HG03280 (cell line): Measurements from ENCODE around the gene SPIN1.

ENCODE experiments used
- ATAC-seq: cut with Tn5 transposase; IDR thresholded peaks from one replicate; pipeline ENCODE4 v1.9.1; 2021; ENCODE audit warnings: mild to moderate bottlenecking, moderate library complexity; ENCODE audit not compliant: unreplicated experiment

The SPIN1 gene

DNA sequence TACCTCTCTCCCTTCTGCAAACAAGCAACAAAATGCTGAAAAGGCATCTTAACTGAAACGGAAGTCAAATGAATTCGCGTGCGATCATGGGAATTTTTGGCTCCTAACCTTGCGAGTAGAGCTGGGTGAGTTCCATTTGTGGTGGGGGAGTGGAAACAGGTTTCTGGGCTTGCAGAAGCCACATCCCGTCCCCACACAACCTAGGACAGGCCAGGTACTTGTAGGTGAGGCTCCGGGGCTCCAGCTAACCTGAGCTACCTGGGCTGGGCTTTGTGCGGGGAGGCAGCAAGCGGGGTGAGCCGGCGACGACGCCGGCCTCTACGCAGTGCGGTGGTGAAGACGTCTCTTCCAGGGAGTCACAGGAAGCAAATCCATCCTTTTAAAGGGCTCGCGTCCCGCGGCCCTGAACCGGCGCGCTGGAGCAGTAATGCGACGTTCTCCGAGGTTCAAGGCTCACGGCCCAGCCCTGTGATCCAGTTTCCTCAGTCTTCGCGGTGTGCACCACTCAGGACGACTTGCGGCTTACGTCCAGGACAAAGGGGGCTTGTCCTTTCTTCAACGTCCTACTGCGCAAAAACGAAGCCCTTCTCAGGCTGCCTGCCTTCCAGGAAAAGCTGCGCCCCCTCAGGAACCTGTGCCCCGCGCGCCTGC is 567 bp upstream of the SPIN1 start:
- no peak for ATAC-seq

DNA sequence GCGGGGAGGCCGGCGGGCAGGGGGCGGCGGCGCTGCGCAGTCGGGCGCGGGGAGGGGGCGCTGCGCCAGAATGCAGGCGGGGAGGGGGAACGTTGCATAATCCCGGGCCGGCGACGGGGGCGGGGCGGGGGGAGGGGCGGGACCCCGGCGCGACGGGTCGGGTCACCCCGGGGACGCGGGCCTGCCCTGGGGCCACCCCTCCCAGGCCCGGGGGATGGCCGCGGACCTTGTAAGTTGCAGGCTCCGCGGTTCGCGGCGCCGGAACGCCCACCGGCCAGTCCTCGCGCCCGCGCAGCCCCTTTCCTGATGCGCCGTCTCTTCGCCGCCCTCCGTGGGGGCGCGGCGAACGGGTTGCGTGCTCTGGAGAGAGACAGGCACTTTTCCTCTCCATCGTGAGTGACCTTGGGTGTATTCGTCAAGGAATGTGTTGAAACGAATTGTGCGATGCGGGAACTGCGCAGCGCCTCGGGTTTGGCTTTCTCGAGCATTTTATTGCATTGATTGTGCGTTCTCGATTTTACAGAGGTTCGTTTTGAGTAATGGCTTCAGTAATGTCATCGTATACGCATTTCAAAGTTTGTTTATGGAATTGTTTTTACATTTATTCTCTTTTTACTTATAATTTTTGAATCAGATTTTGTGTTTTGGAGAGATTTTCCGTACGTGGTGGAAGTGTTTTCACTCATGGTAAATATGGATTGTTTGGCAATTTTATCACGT is 802 bp downstream of the SPIN1 start:
- ATAC-seq, result peak; percentile 29

DNA sequence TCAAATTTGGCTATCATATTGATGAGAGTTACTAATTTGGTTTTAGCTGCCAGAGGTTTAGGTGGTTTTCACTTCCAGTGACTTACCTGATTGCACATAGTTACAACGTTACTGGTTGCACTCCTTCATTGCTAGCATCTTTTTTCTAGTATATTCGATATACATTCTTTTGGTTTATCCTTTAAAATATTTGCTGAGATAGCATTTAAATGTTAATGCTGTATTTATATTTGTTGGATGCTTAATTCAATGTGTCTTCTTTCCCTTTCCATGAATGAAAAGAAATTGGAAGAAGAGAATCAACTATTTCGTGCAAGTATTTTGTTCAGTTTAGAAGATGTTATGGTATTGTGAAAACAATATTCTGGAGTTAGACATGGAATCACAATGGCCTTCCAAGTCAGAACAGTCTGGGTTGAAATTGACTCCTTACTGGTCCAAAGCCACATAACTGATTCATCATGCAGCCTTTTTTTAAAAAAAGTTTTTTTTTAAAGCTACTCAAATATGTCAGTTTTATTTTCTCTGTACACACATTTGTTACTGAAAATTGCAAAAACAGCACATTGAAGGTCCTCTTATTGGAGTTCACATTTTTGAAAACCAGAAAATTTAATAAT is 2.2 kb downstream of the SPIN1 start:
- ATAC-seq, result no peak

DNA sequence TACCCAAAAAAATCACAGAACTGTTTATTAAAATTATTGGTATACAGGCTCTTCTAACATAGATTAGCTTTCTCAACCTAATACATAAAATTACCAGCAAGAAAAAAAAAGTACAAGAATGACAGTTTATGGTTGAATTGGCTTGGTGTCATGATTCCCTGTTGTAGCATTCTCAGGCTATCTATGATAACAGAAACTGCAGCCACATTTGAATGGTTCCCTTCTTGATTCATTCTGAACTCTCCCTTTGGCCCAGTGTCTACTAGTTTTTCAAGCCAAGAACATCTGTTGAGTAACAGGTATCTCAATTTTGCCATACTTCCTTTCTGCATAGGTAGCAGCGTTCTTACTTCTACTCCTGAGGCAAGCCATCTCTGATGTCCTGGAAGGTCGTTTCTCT is 3.0 kb downstream of the SPIN1 start:
- ATAC-seq, result no peak

- ATAC-seq, result no peak
Measured at GRCh38 chr9:88391921-88392320, 3.7 kb downstream of the SPIN1 start.

GRCh38 chr9:88392549-88392948 is 4.3 kb downstream of the SPIN1 start:
- no peak for ATAC-seq

DNA sequence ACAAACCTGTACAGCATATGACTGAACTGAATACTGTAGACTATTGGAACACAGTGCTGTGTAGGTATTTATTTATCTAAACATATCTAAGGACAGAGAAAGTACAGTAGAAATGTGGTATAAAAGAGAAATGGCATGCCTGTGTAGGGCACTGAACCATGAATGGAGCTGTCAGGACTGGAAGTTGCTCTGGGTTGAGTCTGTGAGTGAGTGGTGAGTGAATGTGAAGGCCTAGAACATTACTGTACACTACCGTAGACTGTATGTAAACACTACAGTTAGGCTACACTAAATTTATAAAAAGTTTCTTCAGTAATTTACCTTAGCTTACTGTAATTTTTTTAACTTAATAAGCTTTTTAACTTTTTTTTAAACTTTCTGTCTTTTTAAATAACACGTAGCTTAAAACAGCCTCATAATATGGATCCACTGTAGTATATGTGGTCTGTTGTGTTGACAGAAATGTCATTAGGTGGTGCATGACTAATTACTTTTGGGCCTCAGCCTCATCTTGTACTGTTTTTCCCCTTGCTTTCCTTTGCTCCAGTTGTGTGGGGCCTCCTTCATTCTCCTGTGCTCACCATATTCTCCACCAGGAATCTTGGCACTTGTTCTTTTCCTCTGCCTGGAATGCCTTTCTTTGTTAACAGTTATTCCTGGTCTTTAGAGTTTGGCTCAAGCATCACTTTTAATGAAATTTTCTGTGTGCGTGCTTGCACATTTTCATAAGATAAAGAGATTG is 8.8 kb downstream of the SPIN1 start:
- no peak for ATAC-seq

- no peak for ATAC-seq
Measured at GRCh38 chr9:88398016-88398415, 9.8 kb downstream of the SPIN1 start.

DNA sequence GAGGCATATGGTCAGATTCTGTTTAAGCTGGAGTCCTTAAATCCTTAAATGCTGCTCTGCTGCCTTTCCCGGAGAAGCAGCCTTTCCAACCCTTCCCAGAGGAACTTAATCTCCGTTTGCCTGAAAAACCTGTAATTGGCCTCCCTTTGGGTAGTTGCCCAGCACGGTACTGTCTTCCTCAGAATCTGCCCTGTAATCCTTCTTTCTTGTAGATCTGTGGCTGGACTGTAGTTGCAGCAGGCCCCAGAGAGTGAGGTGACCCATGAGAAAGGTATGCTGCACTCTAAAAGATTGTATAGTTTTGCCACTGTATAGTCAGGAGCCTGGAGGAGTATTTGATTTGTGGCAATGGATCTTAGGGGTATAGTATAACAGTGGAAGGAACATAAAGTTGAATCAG is 11.7 kb downstream of the SPIN1 start:
- no peak for ATAC-seq

- no peak for ATAC-seq
Measured at GRCh38 chr9:88403340-88403739, 15.1 kb downstream of the SPIN1 start.

- ATAC-seq, result no peak
Measured at GRCh38 chr9:88406051-88406450, 17.8 kb downstream of the SPIN1 start.

- no peak for ATAC-seq
Measured at GRCh38 chr9:88411471-88411870, 23.2 kb downstream of the SPIN1 start.

- ATAC-seq, result no peak
Measured at GRCh38 chr9:88414298-88414697, 26.1 kb downstream of the SPIN1 start.

- no peak for ATAC-seq
Measured at GRCh38 chr9:88418025-88418424, 29.8 kb downstream of the SPIN1 start.

DNA sequence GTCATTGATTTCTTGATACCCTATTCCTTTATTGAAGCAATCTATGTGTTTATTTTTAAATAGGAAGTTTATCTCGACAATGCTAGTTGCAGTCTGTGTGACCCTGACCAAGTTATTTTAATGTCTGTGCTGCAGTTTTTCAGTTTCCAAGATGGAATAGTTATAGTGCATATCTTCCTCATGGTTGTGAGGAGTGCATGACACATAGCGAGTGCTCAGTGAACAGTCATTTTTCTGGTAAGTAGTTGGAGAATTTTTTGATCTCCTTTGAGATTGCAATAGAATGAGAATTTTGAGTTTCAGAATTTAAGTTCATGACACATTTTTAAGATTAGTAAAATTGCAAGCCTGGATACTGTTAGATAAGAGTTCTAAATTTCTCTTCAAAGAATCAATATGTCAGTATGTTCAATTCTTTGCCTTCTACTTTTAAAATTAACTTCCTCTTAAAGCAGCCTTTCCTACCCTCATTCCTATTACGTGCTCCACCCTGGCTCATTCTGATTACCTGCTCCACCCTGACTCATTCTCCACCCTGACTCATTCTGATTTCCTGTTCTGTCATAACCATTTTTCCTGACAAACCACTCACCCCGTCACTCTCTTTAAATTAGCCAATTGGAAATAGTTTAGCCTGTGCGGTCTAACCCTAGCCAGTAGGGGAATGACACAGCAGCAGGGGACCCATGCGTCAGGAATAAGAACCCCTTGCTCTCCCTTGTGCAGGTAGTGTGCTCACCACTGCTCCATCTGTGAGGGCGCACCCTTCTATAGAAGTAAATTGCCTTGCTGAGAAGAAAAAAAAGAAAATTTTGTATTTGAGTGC is 30.7 kb downstream of the SPIN1 start:
- no peak for ATAC-seq

DNA sequence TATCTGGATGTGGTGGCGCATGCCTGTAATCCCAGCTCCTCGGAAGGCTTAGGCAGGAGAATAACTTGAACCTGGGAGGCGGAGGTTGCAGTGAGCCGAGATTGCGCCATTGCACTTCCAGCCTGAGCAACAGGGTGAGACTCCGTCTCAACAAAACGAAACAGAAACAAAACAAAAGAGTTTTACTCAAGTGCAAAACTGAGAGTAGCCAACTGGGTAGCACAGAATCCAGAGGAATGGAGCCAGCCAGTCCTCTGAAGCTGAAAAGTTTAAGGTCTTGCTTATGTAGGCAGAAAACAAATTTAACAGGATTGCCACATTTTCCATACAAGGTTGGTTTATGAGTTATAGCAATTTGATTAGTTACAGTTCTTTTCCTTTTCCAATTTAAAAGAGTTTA is 32.0 kb downstream of the SPIN1 start:
- ATAC-seq, result no peak

- ATAC-seq, result no peak
Measured at GRCh38 chr9:88421348-88421747, 33.1 kb downstream of the SPIN1 start.

DNA sequence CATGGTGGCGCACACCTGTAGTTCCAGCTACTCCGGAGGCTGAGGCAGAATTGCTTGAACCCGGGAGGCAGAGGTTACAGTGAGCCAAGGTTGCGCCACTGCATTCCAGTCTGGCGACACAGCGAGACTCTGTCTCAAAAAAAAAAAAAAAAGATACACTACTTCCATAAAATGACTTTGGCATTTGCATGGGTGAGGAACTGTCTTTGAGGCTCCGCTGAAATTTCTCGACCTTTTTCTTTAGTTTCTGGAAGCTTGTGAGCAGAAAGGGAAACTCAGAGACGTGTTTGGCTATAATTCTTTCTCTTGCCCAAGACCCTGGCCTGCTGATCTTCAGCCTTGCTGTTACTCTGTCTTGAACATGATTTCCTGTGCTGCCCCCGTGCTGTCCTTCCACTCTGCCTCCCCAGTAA is 37.3 kb downstream of the SPIN1 start:
- ATAC-seq, result no peak

DNA sequence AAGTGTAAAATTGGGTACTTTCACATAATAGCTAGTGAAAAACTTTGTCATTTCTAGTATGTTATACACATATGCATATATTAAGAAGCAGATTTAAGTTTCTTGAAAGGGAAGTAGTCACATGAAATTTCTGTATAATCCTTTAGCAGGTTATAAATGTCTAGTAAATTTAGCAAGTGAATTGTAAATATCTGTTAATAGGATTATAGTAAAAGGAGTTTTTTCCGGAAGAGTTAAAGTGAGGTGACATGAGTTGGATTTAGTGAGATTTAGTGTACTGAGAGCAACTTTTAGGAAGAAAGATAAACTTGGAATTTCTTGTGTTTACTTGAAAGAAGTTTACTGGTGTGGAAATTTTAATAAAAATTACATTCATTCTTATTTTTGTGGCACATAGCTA is 38.4 kb downstream of the SPIN1 start:
- no peak for ATAC-seq

GRCh38 chr9:88429595-88430430 is 41.6 kb downstream of the SPIN1 start:
- no peak for ATAC-seq
